HG03045 (cell line): ENCODE measurements around the gene MAST4.

Experiments
- ATAC-seq: cut with Tn5 transposase; IDR thresholded peaks from one replicate; pipeline ENCODE4 v1.9.1; 2021; ENCODE audit warnings: mild to moderate bottlenecking, moderate library complexity; ENCODE audit not compliant: unreplicated experiment

The MAST4 gene

GRCh38 chr5:67144183-67144639 lies 548.0 kb downstream of the MAST4 start:
- no peak for ATAC-seq

- ATAC-seq = no peak
These were observed 550.4 kb downstream of the MAST4 start for GRCh38 chr5:67146574-67146973.

- ATAC-seq = no peak
These were observed 550.8 kb downstream of the MAST4 start for GRCh38 chr5:67146981-67147380.

- ATAC-seq = no peak
These were observed 551.6 kb downstream of the MAST4 start for GRCh38 chr5:67147760-67148159.

GRCh38 chr5:67149057-67149950 lies 553.1 kb downstream of the MAST4 start:
- no peak for ATAC-seq

- ATAC-seq = no peak
These were observed 553.8 kb downstream of the MAST4 start for GRCh38 chr5:67149951-67150523.

GRCh38 chr5:67152400-67152799 lies 556.2 kb downstream of the MAST4 start:
- no peak for ATAC-seq

GRCh38 chr5:67153292-67153691 lies 557.1 kb downstream of the MAST4 start:
- ATAC-seq = no peak

- ATAC-seq = no peak
These were observed 558.5 kb downstream of the MAST4 start for GRCh38 chr5:67154556-67155206.

- ATAC-seq = no peak
These were observed 560.9 kb downstream of the MAST4 start for GRCh38 chr5:67156976-67157583.

- ATAC-seq = no peak
These were observed 564.1 kb downstream of the MAST4 start for GRCh38 chr5:67160272-67160671.

- no peak for ATAC-seq
These were observed 564.8 kb downstream of the MAST4 start for GRCh38 chr5:67160985-67161384.

GRCh38 chr5:67161767-67162166 lies 565.6 kb downstream of the MAST4 start:
- ATAC-seq = no peak

GRCh38 chr5:67163231-67163756 lies 567.1 kb downstream of the MAST4 start:
- no peak for ATAC-seq

- ATAC-seq = no peak
These were observed 567.8 kb downstream of the MAST4 start for GRCh38 chr5:67163863-67164595.

GRCh38 chr5:67164856-67165525 lies 568.8 kb downstream of the MAST4 start:
- no peak for ATAC-seq

GRCh38 chr5:67165526-67166459 lies 569.6 kb downstream of the MAST4 start:
- peak; percentile 88 for ATAC-seq

GRCh38 chr5:67166460-67167285 lies 570.5 kb downstream of the MAST4 start:
- peak; percentile 56 for ATAC-seq
